ENCODE results near the gene ALPL. TPM values are rescaled to one million over a fixed set of nuclear protein-coding genes. Genes with fewer than 3 reads are reported as not detected.

ALPL gene
- total and polyA plus RNA-seq, 10 of the 15 experiments (the other 5 are each of a cell fraction or from before 2014, with no cell fraction given) = 0.07 to 0.59 (median 0.31) TPM; not detected in 2

- FAIRE-seq (no peak), DNase-seq (ENCODE audit: low read depth, low spot score) (no peak), ATAC-seq (no peak)
- Histone ChIP-seq H4K20me1 (ENCODE audit: control insufficient read depth, insufficient read depth) (no peaks in the 10 kb centered on the region), H3K4me1 (ENCODE audit: control insufficient read depth, insufficient read depth, low read length) (no peaks in the 10 kb centered on the region), H3K27ac (ENCODE audit: control insufficient read depth, insufficient read depth) (no peak overlapping the region), H2AFZ (ENCODE audit: control insufficient read depth, low read depth, low read length) (no peak overlapping the region), H3K9me3 (replicated peaks; ENCODE audit: control insufficient read depth, insufficient read depth, low read length) (no peaks in the 10 kb centered on the region), H3K4me2 (ENCODE audit: control insufficient read depth, insufficient read depth) (no peak overlapping the region), H3K27me3 (replicated peaks in 1 of 2; ENCODE audit: control insufficient read depth in 2 of 2, insufficient read depth in 2 of 2, low read length in 1 of 2) (no peaks in the 10 kb centered on the region; a peak in 3 of 4 replicates), H3K4me3 (no peak overlapping the region), H3K36me3 (ENCODE audit: control insufficient read depth in 2 of 2, insufficient read depth in 2 of 2, low read length in 1 of 2) (no peaks in the 10 kb centered on the region), H3K79me2 (ENCODE audit: control insufficient read depth, insufficient read depth, low read length) (no peaks in the 10 kb centered on the region), H3K9ac (ENCODE audit: control insufficient read depth, insufficient read depth, low read length) (no peak overlapping the region)
- ChIA-PET POLR2A (no interaction called here), CTCF (no interaction called here), SMC1A (ENCODE audit: uncharacterized antibody, unreplicated experiment) (no interaction called here), RAD21 (ENCODE audit: unreplicated experiment) (no interaction called here)
- in situ Hi-C loops (cut with MboI) (no loop called here), intact Hi-C loops (cut with micrococcal nuclease; ENCODE audit: unreplicated experiment) (loop anchor here (10.0 kb wide), 1 partner anchor 201 kb away; no protein-coding TSS in a partner anchor)
- BruUV-seq (replicated peaks) = no TSS peak
- no peak for TF ChIP-seq YY1 (IDR thresholded peaks at IDR 0.05; ENCODE audit: low read depth, low read length)
- TF ChIP-seq CEBPZ (IDR thresholded peaks at IDR 0.05; ENCODE audit: low read depth, low read length) = no peak
- no peak for TF ChIP-seq BACH1 (IDR thresholded peaks at IDR 0.05; ENCODE audit: borderline replicate concordance)
- no peak for TF ChIP-seq SREBF1 (IDR thresholded peaks at IDR 0.05; ENCODE audit: low read length)
- TF ChIP-seq CBX5 (IDR thresholded peaks at IDR 0.05; ENCODE audit: low read depth) = no peak
- TF ChIP-seq HDGF (IDR thresholded peaks at IDR 0.05) = no peak
- TF ChIP-seq ZNF207 (IDR thresholded peaks at IDR 0.05; ENCODE audit: borderline replicate concordance) = no peak
- TF ChIP-seq RBBP5 (conservative IDR thresholded peaks at IDR 0.05) = no peak
- TF ChIP-seq CHD4 (IDR thresholded peaks at IDR 0.05) = no peak
- TF ChIP-seq RUNX3 (IDR thresholded peaks at IDR 0.05; ENCODE audit: low read length) = no peak
- TF ChIP-seq PBX3 (IDR thresholded peaks at IDR 0.05; ENCODE audit: insufficient replicate concordance, low read depth, low read length) = no peak
- no peak for TF ChIP-seq FOS (IDR thresholded peaks at IDR 0.05; ENCODE audit: borderline replicate concordance, extremely low read depth, insufficient read length)
- TF ChIP-seq NBN (IDR thresholded peaks at IDR 0.05) = no peak
- no peak for TF ChIP-seq NFXL1 (IDR thresholded peaks at IDR 0.05; ENCODE audit: borderline replicate concordance)
- no peak for TF ChIP-seq TCF7 (IDR thresholded peaks at IDR 0.05; ENCODE audit: borderline replicate concordance)
- no peak for TF ChIP-seq RELA (IDR thresholded peaks at IDR 0.05; ENCODE audit: borderline replicate concordance, partially characterized antibody)
- 38% methylated on average over 7 of the region's 7 CpGs for WGBS (ENCODE audit: insufficient coverage, insufficient replicate concordance, low lambda C conversion rate, missing lambda C conversion rate)
Measured at GRCh38 chr1:21576031-21576797, 67.0 kb downstream of the ALPL start.

Data from GM12878 (cell line).